CD4-positive, alpha-beta T cell treated with Interleukin-17A for 1 hour (primary cell): ENCODE results near the gene TRIM44.
A peak's percentile ranks its signal among the peaks of the same experiment; 100 is the strongest.
"Not testable (repeated sequence)": the region's sequence is repeated elsewhere in the genome, so short reads cannot be mapped to it uniquely, and the experiment has no call there.

ENCODE experiments used
- DNase-seq: peaks from one replicate; pipeline ENCODE4 v3.0.0-alpha.2; 2020

TRIM44 gene

GRCh38 chr11:35633827-35634423, 28.6 kb upstream of the TRIM44 start:
- DNase-seq: no peak

GRCh38 chr11:35635933-35636332, 26.6 kb upstream of the TRIM44 start:
- DNase-seq: no peak

- DNase-seq: no peak
Measured at GRCh38 chr11:35639591-35640179, 22.9 kb upstream of the TRIM44 start.

GRCh38 chr11:35641171-35641897, 21.2 kb upstream of the TRIM44 start:
- DNase-seq: no peak

GRCh38 chr11:35641964-35642363, 20.6 kb upstream of the TRIM44 start:
- DNase-seq: no peak

GRCh38 chr11:35647421-35648093, 15.0 kb upstream of the TRIM44 start:
- no peak for DNase-seq

GRCh38 chr11:35650006-35650405, 12.6 kb upstream of the TRIM44 start:
- DNase-seq: no peak

- no peak for DNase-seq
Measured at GRCh38 chr11:35650467-35650866, 12.1 kb upstream of the TRIM44 start.

- no peak for DNase-seq
Measured at GRCh38 chr11:35651263-35651662, 11.3 kb upstream of the TRIM44 start.

GRCh38 chr11:35652786-35653185, 9.8 kb upstream of the TRIM44 start:
- not testable (repeated sequence) for DNase-seq

GRCh38 chr11:35654711-35655110, 7.9 kb upstream of the TRIM44 start:
- no peak for DNase-seq

GRCh38 chr11:35655254-35655653, 7.3 kb upstream of the TRIM44 start:
- no peak for DNase-seq

GRCh38 chr11:35655856-35656255, 6.7 kb upstream of the TRIM44 start:
- no peak for DNase-seq

GRCh38 chr11:35658020-35658948, 4.3 kb upstream of the TRIM44 start:
- DNase-seq: no peak

- no peak for DNase-seq
Measured at GRCh38 chr11:35661534-35661933, 1.0 kb upstream of the TRIM44 start.

GRCh38 chr11:35662061-35662648, 420 bp upstream of the TRIM44 start:
- peak; percentile 42 for DNase-seq

GRCh38 chr11:35663408-35663702, 780 bp downstream of the TRIM44 start:
- DNase-seq: no peak

- no peak for DNase-seq
Measured at GRCh38 chr11:35664977-35665441, 2.4 kb downstream of the TRIM44 start.

- DNase-seq: no peak
Measured at GRCh38 chr11:35667257-35667656, 4.7 kb downstream of the TRIM44 start.

GRCh38 chr11:35668350-35668749, 5.8 kb downstream of the TRIM44 start:
- not testable (repeated sequence) for DNase-seq

- DNase-seq: no peak
Measured at GRCh38 chr11:35671396-35672127, 9.0 kb downstream of the TRIM44 start.

GRCh38 chr11:35672608-35673007, 10.0 kb downstream of the TRIM44 start:
- no peak for DNase-seq
